Sigmoid colon (tissue), 7 donors: ENCODE measurements around the gene MME. TPM values are rescaled to one million over a fixed set of nuclear protein-coding genes. Genes with fewer than 3 reads are reported as not detected.

Source experiments
- DNase-seq: peaks from one replicate; pipeline ENCODE4 v3.0.0-alpha.2; 2019
- H3K27ac ChIP-seq, 4 donors: fragments of 200-600 bp; sonication (generic); one replicate each; pipeline ENCODE4 v1.5.1; 2016 to 2019; ENCODE audit warnings: mild to moderate bottlenecking in 1 of 4
- H3K27me3 ChIP-seq, 3 donors: fragments of 200-600 bp; sonication (generic); one replicate each; pipeline ENCODE4 v1.5.1; 2019; ENCODE audit warnings: mild to moderate bottlenecking in 1 of 3
- H3K36me3 ChIP-seq, 4 donors: fragments of 200-600 bp; sonication (generic); one replicate each; pipeline ENCODE4 v1.5.1; 2016 to 2019
- H3K4me1 ChIP-seq, 4 donors: fragments of 200-600 bp; sonication (generic); one replicate each; pipeline ENCODE4 v1.5.1; 2017 to 2019
- H3K4me3 ChIP-seq, 4 donors: fragments of 200-600 bp; sonication (generic); one replicate each; pipeline ENCODE4 v1.5.1; 2017 to 2019; ENCODE audit warnings: mild to moderate bottlenecking in 2 of 4, moderate library complexity in 1 of 4
- H3K9me3 ChIP-seq, 4 donors: fragments of 200-600 bp in 3 of 4; sonication (generic) in 3 of 4; one replicate each; pipeline versions ENCODE4 v1.5.1 to v1.6.1; 2013 to 2019
- EP300 ChIP-seq, 4 donors: sonication (generic); formaldehyde crosslinking; IDR thresholded peaks; one replicate each; pipeline ENCODE4 v1.6.1; 2017; ENCODE audit warnings: antibody characterized with exemption in 4 of 4
- POLR2A ChIP-seq, 2 donors: fragments of 450-650 bp; IDR thresholded peaks; one replicate each; pipeline ENCODE4 v1.6.1; 2016; ENCODE audit warnings: antibody characterized with exemption in 2 of 2, mild to moderate bottlenecking in 2 of 2, moderate library complexity in 2 of 2
- POLR2AphosphoS5 ChIP-seq, 4 donors: sonication (generic); formaldehyde crosslinking; IDR thresholded peaks; one replicate each; pipeline ENCODE4 v1.6.1; 2017; ENCODE audit warnings: antibody characterized with exemption in 4 of 4
- WGBS, 2 donors: extraction: QIAGEN DNeasy Blood & Tissue Kit; methylation state at CpG; one replicate each; pipeline ENCODE4 v1.1.7; 2013; 5-methylcytosine and 5-hydroxymethylcytosine counted together
- intact Hi-C: fragments of 100-400 bp; cut with DNase I; formaldehyde crosslinking; loops from one replicate; pipeline ENCODE4 v1.15.1; 2023
- polyA plus RNA-seq, 3 donors: library from polyadenylated mRNA; stranded (reverse); fragments of 200-250 nt; gene quantifications; one replicate each; pipeline ENCODE4 v1.2.3, GENCODE V29; 2013
- total RNA-seq, 4 donors: library from RNA; depleted of rRNA; stranded (reverse); fragments of >200 nt; gene quantifications; one replicate each; pipeline ENCODE4 v1.1.0, GENCODE V29; 2016
- TF ChIP-seq, protein P1 (sequence below), 4 experiments: fragments of 450-650 bp in 3 of 4; fragments of 200-600 bp in 1 of 4; IDR thresholded peaks; one replicate each; pipeline ENCODE4 v1.5.1; 2016 to 2019; ENCODE audit warnings: antibody characterized with exemption in 4 of 4, mild to moderate bottlenecking in 3 of 4, moderate library complexity in 2 of 4
- donor health status: healthy with polysubstance abuse.
- donor health status: Bipolar disorder and iron deficiency.
- donor health status: healthy.

Gene MME
- total RNA-seq (1 to 10 TPM in 3 of 4 donors, under 1 TPM in 1; 0.49 to 5.0 (median 2.8) TPM), polyA plus RNA-seq (1 to 10 TPM in 1 of 3 donors, under 1 TPM in 2; 0.46 to 4.9 (median 0.60) TPM)

DNA sequence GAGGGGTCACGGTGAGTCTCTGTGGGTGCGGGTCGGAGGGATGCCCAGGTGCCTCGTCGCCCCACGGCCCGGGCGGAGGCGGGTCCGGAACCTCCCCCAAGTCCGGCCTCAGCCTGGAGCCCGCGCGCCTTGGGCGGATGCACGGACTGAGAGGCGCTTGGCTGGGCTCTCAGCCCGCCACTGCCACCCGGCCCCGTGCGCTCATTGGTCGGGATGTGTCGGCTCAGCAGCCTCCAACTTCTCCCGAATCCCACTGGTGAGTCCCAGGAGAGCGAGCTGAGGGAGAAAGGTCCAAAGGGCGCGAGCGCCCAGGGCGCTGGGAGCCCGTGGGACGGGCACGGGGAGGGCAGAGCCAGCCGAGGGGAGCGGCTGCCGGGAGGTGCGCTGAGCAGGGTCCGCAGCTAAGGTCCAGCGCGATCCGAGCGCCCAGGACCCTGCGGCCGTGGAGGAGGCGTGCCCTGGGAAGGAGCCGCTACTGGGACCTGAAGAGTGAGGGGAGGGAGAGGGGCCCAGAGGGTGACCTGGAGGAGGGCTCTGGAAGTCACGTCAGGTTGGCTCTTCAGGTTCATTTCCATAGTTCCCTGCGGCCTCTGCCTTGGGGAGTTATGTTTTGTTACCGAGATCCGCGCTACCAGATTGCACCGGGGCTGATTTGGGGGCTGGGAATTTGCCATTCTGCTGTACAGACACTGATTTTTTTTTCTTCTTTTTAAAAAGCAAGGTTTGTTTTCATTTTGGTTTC is at the start of gene MME:
MME (plus strand) TSS at position 574 of the 742 bp plus-strand sequence. CDS start 3,849 bp downstream, outside the sequence.
- Histone ChIP-seq H3K4me1 (peaks cover 0 to 21% (median 17%) of the 10 kb centered on the region in 4 donors), H3K36me3 (no peaks in the 10 kb centered on the region), H3K9me3 (peaks cover 0 to 4% (median 0%) of the 10 kb centered on the region in 4 donors), H3K27ac (no peak within 1 kb of the TSS), H3K4me3 (peak within 1 kb of the TSS; percentile 3 to 51 (median 42)), H3K27me3 (peaks cover 13 to 68% (median 30%) of the 10 kb centered on the region in 3 donors)
- DNase-seq, result no peak
- TF ChIP-seq POLR2A (IDR thresholded peaks at IDR 0.05) (no peak), EP300 (IDR thresholded peaks at IDR 0.05) (no peak), POLR2AphosphoS5 (IDR thresholded peaks at IDR 0.05) (no peak)
- TF ChIP-seq, protein P1, sequence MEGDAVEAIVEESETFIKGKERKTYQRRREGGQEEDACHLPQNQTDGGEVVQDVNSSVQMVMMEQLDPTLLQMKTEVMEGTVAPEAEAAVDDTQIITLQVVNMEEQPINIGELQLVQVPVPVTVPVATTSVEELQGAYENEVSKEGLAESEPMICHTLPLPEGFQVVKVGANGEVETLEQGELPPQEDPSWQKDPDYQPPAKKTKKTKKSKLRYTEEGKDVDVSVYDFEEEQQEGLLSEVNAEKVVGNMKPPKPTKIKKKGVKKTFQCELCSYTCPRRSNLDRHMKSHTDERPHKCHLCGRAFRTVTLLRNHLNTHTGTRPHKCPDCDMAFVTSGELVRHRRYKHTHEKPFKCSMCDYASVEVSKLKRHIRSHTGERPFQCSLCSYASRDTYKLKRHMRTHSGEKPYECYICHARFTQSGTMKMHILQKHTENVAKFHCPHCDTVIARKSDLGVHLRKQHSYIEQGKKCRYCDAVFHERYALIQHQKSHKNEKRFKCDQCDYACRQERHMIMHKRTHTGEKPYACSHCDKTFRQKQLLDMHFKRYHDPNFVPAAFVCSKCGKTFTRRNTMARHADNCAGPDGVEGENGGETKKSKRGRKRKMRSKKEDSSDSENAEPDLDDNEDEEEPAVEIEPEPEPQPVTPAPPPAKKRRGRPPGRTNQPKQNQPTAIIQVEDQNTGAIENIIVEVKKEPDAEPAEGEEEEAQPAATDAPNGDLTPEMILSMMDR (IDR thresholded peaks at IDR 0.05), result no peak
- WGBS, 2 donors, result 1% methylated on average over 51 of the region's 51 CpGs
- intact Hi-C loops, result loop anchor here (5.0 kb wide), 1 partner anchor 232 kb away; no protein-coding TSS in a partner anchor

DNA sequence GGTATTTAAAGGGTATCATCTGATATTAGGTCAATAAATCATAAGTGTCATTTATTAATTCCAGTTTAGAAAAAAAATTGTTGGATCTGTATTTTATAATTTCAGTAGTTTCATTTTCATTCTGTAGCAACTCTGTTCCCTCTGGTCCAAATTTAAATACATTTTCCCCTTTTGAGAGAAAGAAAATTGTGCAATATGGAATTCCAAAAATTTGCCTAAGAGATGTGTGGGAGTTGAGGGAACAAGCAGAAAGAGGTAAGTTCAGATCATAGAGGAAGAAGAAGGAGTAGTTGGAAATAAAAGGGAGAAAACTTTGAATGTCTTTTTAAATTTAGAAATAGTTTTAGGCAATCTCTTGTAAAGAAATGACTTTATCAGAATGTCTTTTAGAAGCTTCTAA is 48.9 kb upstream of the MME start:
- no peaks in the 10 kb centered on the region for H3K36me3 ChIP-seq
- DNase-seq, result no peak
- TF ChIP-seq EP300 (IDR thresholded peaks at IDR 0.05) (no peak), POLR2A (IDR thresholded peaks at IDR 0.05) (no peak), POLR2AphosphoS5 (IDR thresholded peaks at IDR 0.05) (no peak)
- TF ChIP-seq, protein P1 (IDR thresholded peaks at IDR 0.05), result no peak
- no peak overlapping the region for H3K4me3 ChIP-seq
- H3K4me1 ChIP-seq, result peaks cover 0 to 7% (median 0%) of the 10 kb centered on the region in 4 donors
- intact Hi-C loops, result no loop called here
- H3K9me3 ChIP-seq, result no peaks in the 10 kb centered on the region
- no peaks in the 10 kb centered on the region for H3K27me3 ChIP-seq
- H3K27ac ChIP-seq, result no peak overlapping the region

DNA sequence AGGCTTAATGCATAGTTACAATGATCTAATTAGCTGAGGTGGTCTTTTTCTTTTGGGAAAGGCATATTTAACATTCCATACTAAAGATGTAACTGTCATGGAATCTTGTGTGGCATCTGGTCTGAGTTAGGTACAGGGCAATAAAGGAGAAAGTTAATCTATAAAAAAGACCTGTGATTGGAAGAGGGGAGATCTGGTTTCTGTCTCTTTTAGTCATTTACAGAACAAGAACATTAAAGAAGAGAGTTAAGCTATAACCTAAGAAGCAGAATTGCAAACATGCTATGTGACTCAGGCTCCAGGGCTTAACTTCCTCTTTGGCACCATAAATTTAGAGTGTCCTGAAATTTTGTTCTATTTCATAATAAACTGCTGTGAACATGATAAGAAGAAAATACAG is 47.2 kb upstream of the MME start:
- intact Hi-C loops, result no loop called here
- TF ChIP-seq, protein P1 (IDR thresholded peaks at IDR 0.05), result no peak
- TF ChIP-seq POLR2AphosphoS5 (IDR thresholded peaks at IDR 0.05), result no peak
- TF ChIP-seq EP300 (IDR thresholded peaks at IDR 0.05), result no peak
- TF ChIP-seq POLR2A (IDR thresholded peaks at IDR 0.05), result no peak
- H3K36me3 ChIP-seq, result no peaks in the 10 kb centered on the region
- no peak overlapping the region for H3K27ac ChIP-seq
- no peak overlapping the region for H3K4me3 ChIP-seq
- peaks cover 0 to 7% (median 0%) of the 10 kb centered on the region in 4 donors for H3K4me1 ChIP-seq
- DNase-seq, result no peak
- H3K27me3 ChIP-seq, result no peaks in the 10 kb centered on the region
- H3K9me3 ChIP-seq, result no peaks in the 10 kb centered on the region

DNA sequence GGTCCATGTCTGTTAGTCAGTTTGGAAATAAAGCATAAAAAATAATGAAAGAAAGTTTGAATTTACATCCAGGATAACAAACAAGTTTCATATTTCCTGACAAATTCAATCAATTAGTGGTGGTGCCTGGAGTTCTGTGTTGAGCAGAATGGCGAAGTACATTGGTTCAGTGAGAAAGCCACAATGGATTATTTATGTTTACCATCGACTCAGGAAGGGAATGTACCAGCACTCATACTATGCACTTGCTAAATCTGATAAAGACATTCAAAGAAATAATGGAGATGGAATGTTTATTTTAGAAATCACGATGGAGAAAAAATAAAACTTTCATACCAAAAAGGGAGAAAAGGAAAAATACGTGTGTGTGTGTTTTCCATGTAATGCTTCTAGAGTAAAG is 45.3 kb upstream of the MME start:
- Histone ChIP-seq H3K27me3 (no peaks in the 10 kb centered on the region), H3K4me1 (peaks cover 0 to 7% (median 0%) of the 10 kb centered on the region in 4 donors), H3K27ac (no peak overlapping the region), H3K4me3 (no peak overlapping the region), H3K36me3 (no peaks in the 10 kb centered on the region), H3K9me3 (no peaks in the 10 kb centered on the region)
- intact Hi-C loops, result no loop called here
- WGBS, 2 donors, result 77 to 86% methylated on average over 4 of the region's 4 CpGs
- DNase-seq, result no peak
- TF ChIP-seq POLR2AphosphoS5 (IDR thresholded peaks at IDR 0.05) (no peak), POLR2A (IDR thresholded peaks at IDR 0.05) (no peak), EP300 (IDR thresholded peaks at IDR 0.05) (no peak)
- TF ChIP-seq, protein P1 (IDR thresholded peaks at IDR 0.05), result no peak
